Upper lobe of right lung (tissue), 1 donor: Measurements from ENCODE around the gene TGM1. TPM values are rescaled to one million over a fixed set of nuclear protein-coding genes. Genes with fewer than 3 reads are reported as not detected.

Experiments used
- ATAC-seq: fragments of 200-7000 bp; cut with Tn5 transposase; one replicate; pipeline ENCODE4 v1.9.1; 2020; ENCODE audit warnings: mild to moderate bottlenecking, moderate library complexity
- DNase-seq: peaks from one replicate; pipeline ENCODE4 v3.0.0-alpha.2; 2020
- H3K27ac ChIP-seq: fragments of 200-600 bp; one replicate; pipeline ENCODE4 v1.8.0; 2022
- H3K27me3 ChIP-seq: fragments of 200-600 bp; one replicate; pipeline ENCODE4 v1.8.0; 2022; ENCODE audit warnings: mild to moderate bottlenecking
- H3K36me3 ChIP-seq: fragments of 200-600 bp; one replicate; pipeline ENCODE4 v1.8.0; 2022
- H3K4me1 ChIP-seq: fragments of 200-600 bp; one replicate; pipeline ENCODE4 v1.8.0; 2022
- H3K4me3 ChIP-seq: fragments of 200-600 bp; one replicate; pipeline ENCODE4 v1.8.0; 2022; ENCODE audit warnings: mild to moderate bottlenecking
- H3K9me3 ChIP-seq: fragments of 200-600 bp; one replicate; pipeline ENCODE4 v1.8.0; 2022
- CTCF ChIP-seq: fragments of 200-600 bp; IDR thresholded peaks from one replicate; pipeline ENCODE4 v1.8.0; 2022; ENCODE audit warnings: antibody characterized with exemption
- intact Hi-C: fragments of 100-400 bp; cut with DNase I; formaldehyde crosslinking; loops from one replicate; pipeline ENCODE4 v1.11.0; 2022
- total RNA-seq: library from RNA; stranded (reverse); fragmentation: NEBNext Ultra II Directional; extraction: Animal tissue kit (Norgen Biotek cat#: 25700); gene quantifications from one replicate; pipeline ENCODE4 v1.2.1, GENCODE V29; 2021
- donor health status: DM: no; HTN: yes; CAD: no; lungs with severe emphysema.

The TGM1 gene
- total RNA-seq, 1 donor from 2014 or later = 12.3 TPM

GRCh38 chr14:24216345-24216699, 46.7 kb downstream of the TGM1 start:
- no peak for DNase-seq

GRCh38 chr14:24215495-24216344, 47.3 kb downstream of the TGM1 start, which contains the start of gene MDP1:
TSS of gene MDP1 (minus strand) at chr14:24216066. CDS start at chr14:24215955, 111 bp downstream.
- ATAC-seq = peak; percentile 85
- H3K27me3 ChIP-seq = no peaks in the 10 kb centered on the region
- intact Hi-C loops = no loop called here
- H3K9me3 ChIP-seq = no peaks in the 10 kb centered on the region
- peak within 1 kb of the TSS; percentile 73 for H3K4me3 ChIP-seq
- H3K36me3 ChIP-seq = peaks cover 15% of the 10 kb centered on the region
- DNase-seq = peak; percentile 92
- peaks cover 10% of the 10 kb centered on the region for H3K4me1 ChIP-seq
- H3K27ac ChIP-seq = peak within 1 kb of the TSS; percentile 86
- TF ChIP-seq CTCF = peak; percentile 59

More at GRCh38 chr14:24216345-24216699, 46.7 kb downstream of the TGM1 start:
- no peak overlapping the region for H3K27ac ChIP-seq
- intact Hi-C loops = no loop called here
- H3K9me3 ChIP-seq = no peaks in the 10 kb centered on the region
- H3K4me1 ChIP-seq = peaks cover 10% of the 10 kb centered on the region
- peak overlapping the region; percentile 73 for H3K4me3 ChIP-seq
- ATAC-seq = no peak
- H3K36me3 ChIP-seq = peaks cover 11% of the 10 kb centered on the region
- no peak for TF ChIP-seq CTCF
- H3K27me3 ChIP-seq = no peaks in the 10 kb centered on the region

GRCh38 chr14:24213866-24214662, 48.9 kb downstream of the TGM1 start:
- no peak for TF ChIP-seq CTCF
- peak overlapping the region; percentile 96 for H3K27ac ChIP-seq
- H3K36me3 ChIP-seq = peaks cover 31% of the 10 kb centered on the region
- ATAC-seq = no peak
- peak overlapping the region; percentile 67 for H3K4me3 ChIP-seq
- no peaks in the 10 kb centered on the region for H3K9me3 ChIP-seq
- DNase-seq = no peak
- intact Hi-C loops = no loop called here
- no peaks in the 10 kb centered on the region for H3K27me3 ChIP-seq
- H3K4me1 ChIP-seq = peaks cover 10% of the 10 kb centered on the region

GRCh38 chr14:24212924-24213865, 49.8 kb downstream of the TGM1 start, which contains the start of gene CHMP4A:
TSS of gene CHMP4A (minus strand) at chr14:24213488. CDS start at chr14:24213439, 49 bp downstream.
- ATAC-seq (peak; percentile 93), DNase-seq (peak; percentile 99)
- Histone ChIP-seq H3K27ac (peak within 1 kb of the TSS; percentile 96), H3K36me3 (peaks cover 37% of the 10 kb centered on the region), H3K4me1 (peaks cover 10% of the 10 kb centered on the region), H3K4me3 (peak within 1 kb of the TSS; percentile 67), H3K9me3 (no peaks in the 10 kb centered on the region), H3K27me3 (no peaks in the 10 kb centered on the region)
- TF ChIP-seq CTCF = peak; percentile 8
- intact Hi-C loops = no loop called here

- intact Hi-C loops = no loop called here
- no peak for DNase-seq
- H3K4me1 ChIP-seq = peaks cover 10% of the 10 kb centered on the region
- TF ChIP-seq CTCF = no peak
- no peak overlapping the region for H3K27ac ChIP-seq
- no peak overlapping the region for H3K4me3 ChIP-seq
- ATAC-seq = no peak
- no peaks in the 10 kb centered on the region for H3K27me3 ChIP-seq
- H3K9me3 ChIP-seq = no peaks in the 10 kb centered on the region
- peaks cover 48% of the 10 kb centered on the region for H3K36me3 ChIP-seq
Measured at GRCh38 chr14:24211311-24211710, 51.7 kb downstream of the TGM1 start.
